SK-N-SH (cell line): ENCODE results near the gene DIO3. TPM values are rescaled to one million over a fixed set of nuclear protein-coding genes. Genes with fewer than 3 reads are reported as not detected.

Experiments used
- CTCF ChIA-PET: fragments of 300-600, 350-600 bp; formaldehyde crosslinking; extraction: SDS; loops from one replicate; lab custom pipeline; 2021; lab: Yijun Ruan, JAX
- POLR2A ChIA-PET: fragments of 350-600 bp; sonication (Branson Sonifier 250); formaldehyde crosslinking; extraction: SDS; loops from one replicate; lab custom pipeline; 2020; ENCODE audit warnings: antibody characterized with exemption, inconsistent platforms; lab: Yijun Ruan, JAX
- DNase-seq: peaks from one replicate; pipeline ENCODE4 v3.0.0; 2012
- H2AFZ ChIP-seq: fragments of 200-600 bp; sonication (generic); 2 replicates; pipeline ENCODE4 v1.8.1; 2016; ENCODE audit warnings: antibody characterized with exemption, mild to moderate bottlenecking, low read depth
- H3F3A ChIP-seq: fragments of 200-600 bp; sonication (generic); replicated peaks from 2 replicates; pipeline ENCODE3; 2016; ENCODE audit warnings: antibody characterized with exemption, mild to moderate bottlenecking; ENCODE audit not compliant: insufficient read depth
- H3K27ac ChIP-seq, 2 experiments: fragments of 200-500 bp in 1 of 2; fragments of 200-600 bp in 1 of 2; sonication (Bioruptor generic) in 1 of 2; sonication (generic), shearing (Covaris generic) in 1 of 2; 2 replicates each; pipeline versions ENCODE4 v1.5.1 to v1.6.1; 2014 to 2016; ENCODE audit warnings: low read depth in 2 of 2, inconsistent platforms in 1 of 2, low read length in 1 of 2, mild to moderate bottlenecking in 1 of 2, mixed read lengths in 1 of 2
- H3K27me3 ChIP-seq: fragments of 200-600 bp; sonication (generic), shearing (Covaris generic); 2 replicates; pipeline ENCODE4 v1.6.1; 2016; ENCODE audit warnings: mixed run types; ENCODE audit not compliant: insufficient read depth
- H3K36me3 ChIP-seq, 2 experiments: fragments of 200-500 bp in 1 of 2; fragments of 200-600 bp in 1 of 2; sonication (Bioruptor generic) in 1 of 2; sonication (generic) in 1 of 2; replicated peaks in 1 of 2; 2 replicates each; pipeline versions ENCODE3 to v1.5.1; 2014 to 2016; ENCODE audit warnings: low read length in 1 of 2, mild to moderate bottlenecking in 1 of 2; ENCODE audit not compliant: insufficient read depth in 2 of 2, control insufficient read depth in 1 of 2
- H3K4me1 ChIP-seq, 2 experiments: fragments of 200-500 bp in 1 of 2; fragments of 200-600 bp in 1 of 2; sonication (Bioruptor generic) in 1 of 2; sonication (generic), shearing (Covaris generic) in 1 of 2; 2 replicates each; pipeline versions ENCODE4 v1.5.1 to v1.6.1; 2014 to 2016; ENCODE audit warnings: low read depth in 1 of 2, low read length in 1 of 2, mixed run types in 1 of 2; ENCODE audit not compliant: insufficient read depth in 2 of 2, control insufficient read depth in 1 of 2
- H3K4me2 ChIP-seq: fragments of 200-600 bp; sonication (generic), shearing (Covaris generic); 2 replicates; pipeline ENCODE4 v1.6.1; 2017; ENCODE audit warnings: mixed run types
- H3K4me3 ChIP-seq, 2 experiments: fragments of 200-500 bp in 1 of 2; fragments of 200-600 bp in 1 of 2; sonication (Bioruptor generic) in 1 of 2; sonication (generic), shearing (Covaris generic) in 1 of 2; 2 replicates each; pipeline versions ENCODE4 v1.5.1 to v1.8.1; 2014 to 2016; ENCODE audit warnings: low read depth in 2 of 2, inconsistent platforms in 1 of 2, low read length in 1 of 2, mild to moderate bottlenecking in 1 of 2, mixed read lengths in 1 of 2, moderate library complexity in 1 of 2
- H3K79me2 ChIP-seq: fragments of 200-600 bp; sonication (generic); 2 replicates; pipeline ENCODE4 v1.8.1; 2017; ENCODE audit warnings: mild to moderate bottlenecking; ENCODE audit not compliant: insufficient read depth
- H3K9ac ChIP-seq: fragments of 200-600 bp; sonication (generic); 2 replicates; pipeline ENCODE4 v1.6.1; 2017; ENCODE audit warnings: mixed run types
- H3K9me2 ChIP-seq: fragments of 200-600 bp; sonication (generic); 2 replicates; pipeline ENCODE4 v1.6.1; 2017; ENCODE audit warnings: mixed run types
- H3K9me3 ChIP-seq: fragments of 200-600 bp; sonication (generic); 2 replicates; pipeline ENCODE4 v1.6.1; 2017; ENCODE audit warnings: mixed run types, mild to moderate bottlenecking, moderate library complexity
- H4K20me1 ChIP-seq: fragments of 200-600 bp; sonication (generic); 2 replicates; pipeline ENCODE4 v1.6.1; 2017; ENCODE audit warnings: mild to moderate bottlenecking, mixed run types; ENCODE audit not compliant: insufficient read depth
- USF2 ChIP-seq: fragments of 150-350 bp; IDR thresholded peaks from 2 replicates; pipeline ENCODE4 v1.6.1; 2017; ENCODE audit warnings: antibody characterized with exemption, low read length, low read depth, borderline replicate concordance
- YY1 ChIP-seq: IDR thresholded peaks from 2 replicates; pipeline ENCODE4 v1.4.0; 2012; ENCODE audit warnings: low read depth, mild to moderate bottlenecking
- WGBS: methylation state at CpG from one replicate; pipeline ENCODE4 v1.1.6; 2017; ENCODE audit warnings: low lambda C conversion rate; 5-methylcytosine and 5-hydroxymethylcytosine counted together
- polyA plus RNA-seq, 3 experiments: library from polyadenylated mRNA; depleted of rRNA; stranded (reverse); fragments of >200 nt; gene quantifications; 2 replicates each; pipeline ENCODE4 v1.2.3, GENCODE V29; 2012

The DIO3 gene
- polyA plus RNA-seq, 1 of the 3 experiments (the other 2 are of a cell fraction) = not detected

- DNase-seq = no peak
- CTCF ChIA-PET = interaction anchor here (1.0 to 2.5 kb wide), 2 partner anchors 22 to 41 kb away, joined by 5 to 6 read pairs; no protein-coding TSS in a partner anchor
- POLR2A ChIA-PET = no interaction called here
These were observed 44.5 kb downstream of the DIO3 start for GRCh38 chr14:101605836-101606235.

More at GRCh38 chr14:101605836-101606235, 44.5 kb downstream of the DIO3 start:
- H3K9me2 ChIP-seq = no peaks in the 10 kb centered on the region
- H3K27me3 ChIP-seq = no peaks in the 10 kb centered on the region
- H3K4me3 ChIP-seq = no peak overlapping the region
- H3K4me1 ChIP-seq = no peaks in the 10 kb centered on the region
- H4K20me1 ChIP-seq = no peaks in the 10 kb centered on the region
- H3K9ac ChIP-seq = no peak overlapping the region
- no peaks in the 10 kb centered on the region for H3F3A ChIP-seq
- WGBS = 43% methylated on average over 4 of the region's 4 CpGs
- H3K36me3 ChIP-seq = no peaks in the 10 kb centered on the region
- H3K27ac ChIP-seq = no peak overlapping the region
- H2AFZ ChIP-seq = no peak overlapping the region
- TF ChIP-seq YY1 = no peak
- no peak for TF ChIP-seq USF2
- no peak overlapping the region for H3K4me2 ChIP-seq
- no peaks in the 10 kb centered on the region for H3K79me2 ChIP-seq
- H3K9me3 ChIP-seq = no peaks in the 10 kb centered on the region

Other genes with a start within 250 kb of the DIO3 start
- 43.7 and 61.0 TPM in 2 replicates for gene PPP2R5C, start 200.2 kb downstream of the DIO3 start, polyA plus RNA-seq (2012; rRNA removed)